ENCODE data around the gene BIN1.

The BIN1 gene

GRCh38 chr2:127092306-127092705 is 14.6 kb downstream of the BIN1 start:
- peak overlapping the region; percentile 36 for H3K27ac Mint-ChIP-seq
- no peak for ATAC-seq
- peaks cover 23% of the 10 kb centered on the region for H3K4me1 Mint-ChIP-seq
- H3K27me3 Mint-ChIP-seq, result no peaks in the 10 kb centered on the region
- H3K4me3 Mint-ChIP-seq, result no peak overlapping the region
- H3K36me3 Mint-ChIP-seq, result no peaks in the 10 kb centered on the region
- no peaks in the 10 kb centered on the region for H3K9me3 Mint-ChIP-seq

- Mint-ChIP-seq H3K27me3 (no peaks in the 10 kb centered on the region), H3K4me1 (peaks cover 27% of the 10 kb centered on the region), H3K9me3 (no peaks in the 10 kb centered on the region), H3K4me3 (no peak overlapping the region), H3K36me3 (no peaks in the 10 kb centered on the region), H3K27ac (no peak overlapping the region)
- ATAC-seq, result no peak
These were observed 15.1 kb downstream of the BIN1 start for GRCh38 chr2:127091886-127092285.

DNA sequence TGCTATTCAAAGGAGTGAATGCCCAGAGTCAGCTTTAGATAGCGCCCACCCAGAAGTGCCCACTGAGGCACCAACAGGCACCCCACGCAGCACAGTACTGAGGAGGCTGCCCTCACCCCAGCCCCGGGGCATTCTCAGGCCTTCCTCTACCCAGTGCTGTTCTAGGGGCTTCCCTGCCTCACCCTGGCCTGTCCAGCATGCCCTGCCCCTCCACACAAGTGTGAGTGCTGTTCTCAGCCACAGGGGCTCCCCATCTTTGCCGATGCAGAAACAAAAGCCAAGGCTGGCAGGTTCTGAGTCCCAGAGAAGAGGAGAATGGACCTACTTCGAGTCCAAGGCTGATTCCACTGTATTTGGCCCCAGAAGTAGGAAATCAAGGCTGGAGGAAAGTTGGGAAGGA is 15.8 kb downstream of the BIN1 start:
- Mint-ChIP-seq H3K4me1 (peaks cover 34% of the 10 kb centered on the region), H3K36me3 (no peaks in the 10 kb centered on the region), H3K9me3 (no peaks in the 10 kb centered on the region), H3K27ac (no peak overlapping the region), H3K27me3 (no peaks in the 10 kb centered on the region), H3K4me3 (no peak overlapping the region)
- ATAC-seq, result no peak

- ATAC-seq, result no peak
- no peaks in the 10 kb centered on the region for H3K36me3 Mint-ChIP-seq
- H3K27ac Mint-ChIP-seq, result no peak overlapping the region
- peaks cover 41% of the 10 kb centered on the region for H3K4me1 Mint-ChIP-seq
- H3K4me3 Mint-ChIP-seq, result no peak overlapping the region
- H3K27me3 Mint-ChIP-seq, result no peaks in the 10 kb centered on the region
- H3K9me3 Mint-ChIP-seq, result no peaks in the 10 kb centered on the region
These were observed 16.5 kb downstream of the BIN1 start for GRCh38 chr2:127090281-127091120.

DNA sequence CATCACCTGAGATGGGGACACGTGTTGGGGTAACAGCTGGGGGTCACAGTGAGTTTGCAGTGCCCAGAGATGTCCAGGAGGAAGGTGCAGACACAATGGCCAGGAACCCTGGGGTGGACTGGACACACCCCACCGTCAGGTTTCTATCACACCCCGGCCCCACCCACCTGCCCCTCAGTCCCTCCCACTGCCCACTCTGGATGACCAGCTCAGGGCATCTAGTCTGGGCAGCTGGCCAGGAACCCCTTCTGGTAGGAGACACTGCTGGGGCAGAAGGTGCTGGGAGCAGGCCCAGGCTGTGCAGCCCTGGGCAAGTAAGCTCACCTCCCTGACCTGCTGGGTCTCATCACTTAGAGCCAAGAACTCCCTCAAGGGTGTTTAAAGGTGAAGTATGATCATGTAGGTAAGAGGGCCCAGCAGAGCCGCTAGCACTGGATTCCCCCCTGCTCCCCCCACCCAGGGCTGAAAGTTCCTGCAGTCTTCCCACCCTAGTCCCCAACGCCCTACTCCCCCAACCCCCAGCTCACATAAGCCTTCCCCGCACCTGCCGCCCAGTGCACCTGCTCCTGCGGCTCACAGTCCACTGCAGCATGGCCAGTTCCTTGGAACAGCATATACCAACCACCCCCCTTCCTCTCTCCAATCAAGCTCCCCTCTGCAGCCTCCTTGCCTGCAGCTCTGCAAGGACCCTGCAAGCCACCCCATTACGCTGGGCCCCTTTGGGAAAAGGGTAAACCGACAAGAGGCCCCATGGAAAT is 17.3 kb downstream of the BIN1 start:
- no peak overlapping the region for H3K27ac Mint-ChIP-seq
- H3K27me3 Mint-ChIP-seq, result no peaks in the 10 kb centered on the region
- H3K4me1 Mint-ChIP-seq, result peaks cover 49% of the 10 kb centered on the region
- no peaks in the 10 kb centered on the region for H3K36me3 Mint-ChIP-seq
- H3K9me3 Mint-ChIP-seq, result no peaks in the 10 kb centered on the region
- ATAC-seq, result no peak
- H3K4me3 Mint-ChIP-seq, result no peak overlapping the region

DNA sequence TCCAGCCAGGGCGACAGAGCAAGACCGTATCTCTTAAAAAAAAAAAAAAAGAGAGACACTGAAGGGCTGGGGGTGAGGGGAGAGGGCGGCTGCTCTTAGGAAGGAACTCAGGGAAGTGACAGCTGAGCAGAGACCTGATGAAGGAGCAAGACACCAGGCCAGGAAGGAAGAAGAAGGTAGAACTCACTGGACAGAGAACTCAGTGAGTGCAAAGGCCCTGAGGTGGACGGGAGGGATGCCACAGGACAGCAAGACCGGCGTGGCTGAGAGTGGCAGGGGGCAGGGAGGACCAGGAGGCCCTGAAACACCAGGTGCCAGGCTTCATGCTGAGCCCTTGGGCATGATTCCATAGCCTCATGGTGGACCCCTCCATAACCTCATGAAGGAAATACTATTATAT is 18.2 kb downstream of the BIN1 start:
- no peak for ATAC-seq
- Mint-ChIP-seq H3K27me3 (no peaks in the 10 kb centered on the region), H3K4me1 (peaks cover 55% of the 10 kb centered on the region), H3K9me3 (no peaks in the 10 kb centered on the region), H3K27ac (peak overlapping the region; percentile 89), H3K36me3 (no peaks in the 10 kb centered on the region), H3K4me3 (no peak overlapping the region)

- Mint-ChIP-seq H3K27ac (peak overlapping the region; percentile 89), H3K36me3 (no peaks in the 10 kb centered on the region), H3K27me3 (no peaks in the 10 kb centered on the region), H3K9me3 (no peaks in the 10 kb centered on the region), H3K4me3 (peak overlapping the region; percentile 57), H3K4me1 (peaks cover 55% of the 10 kb centered on the region)
- no peak for ATAC-seq
These were observed 19.0 kb downstream of the BIN1 start for GRCh38 chr2:127087791-127088495.

DNA sequence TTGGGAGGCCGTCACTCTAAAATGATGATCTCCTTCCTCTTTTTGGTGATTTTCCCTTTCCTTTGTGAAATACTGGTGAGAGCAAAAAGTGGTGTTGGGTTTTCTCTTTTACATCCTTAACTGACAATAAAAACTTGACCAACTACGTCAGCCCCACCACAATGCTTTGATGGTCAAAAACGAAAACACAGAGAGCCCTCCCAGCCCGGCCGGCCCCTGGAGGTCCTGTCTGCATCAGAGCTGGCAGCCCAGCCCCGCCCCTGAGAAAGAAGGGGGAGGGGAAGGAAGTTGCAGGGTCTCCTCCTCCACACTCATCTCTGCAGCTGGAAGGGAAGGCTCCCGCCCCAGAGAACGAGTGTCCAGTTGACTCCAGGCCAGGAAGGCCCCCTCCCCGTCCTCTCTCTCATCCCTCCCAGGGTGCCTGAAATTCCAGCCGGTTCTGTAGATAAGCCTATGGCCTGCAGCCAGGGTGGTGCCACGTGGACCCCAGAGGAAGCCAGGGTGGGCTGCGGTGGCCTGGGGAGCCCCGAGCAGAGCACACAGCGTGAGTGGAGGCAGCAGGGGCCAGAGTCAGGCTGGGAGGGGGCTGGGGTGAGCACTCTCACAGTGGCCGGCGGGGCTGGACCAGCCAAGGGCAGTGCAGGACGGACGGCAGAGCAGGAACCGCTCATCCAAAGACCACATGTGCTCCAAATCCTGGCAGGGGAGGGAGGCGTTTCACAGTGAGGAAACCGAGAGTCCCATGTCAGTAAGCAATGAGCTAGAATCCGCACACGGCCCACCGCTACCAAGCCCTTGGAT is 19.8 kb downstream of the BIN1 start:
- Mint-ChIP-seq H3K4me3 (peak overlapping the region; percentile 57), H3K36me3 (no peaks in the 10 kb centered on the region), H3K27me3 (no peaks in the 10 kb centered on the region), H3K27ac (peak overlapping the region; percentile 89), H3K4me1 (peaks cover 62% of the 10 kb centered on the region), H3K9me3 (no peaks in the 10 kb centered on the region)
- peak; percentile 46 for ATAC-seq

DNA sequence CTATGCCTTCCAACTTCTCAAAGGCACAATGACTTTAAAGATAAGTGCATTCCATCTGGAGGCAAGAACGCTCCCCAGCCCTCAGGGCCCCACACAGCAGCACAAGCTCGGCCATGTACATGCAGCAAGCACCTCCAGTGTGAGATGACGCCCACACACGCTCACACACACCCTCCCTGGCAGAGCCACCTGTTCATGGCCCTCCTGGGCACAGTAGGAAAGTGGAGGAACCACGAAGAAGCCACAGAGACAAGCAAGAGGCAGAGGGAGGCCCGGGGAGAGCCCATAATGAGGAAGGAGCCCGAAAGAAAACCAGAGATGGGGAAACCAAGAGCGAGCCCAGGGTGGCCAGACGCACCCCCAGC is 21.7 kb downstream of the BIN1 start:
- H3K36me3 Mint-ChIP-seq, result no peaks in the 10 kb centered on the region

GRCh38 chr2:127084611-127085316 is 22.2 kb downstream of the BIN1 start:
- no peaks in the 10 kb centered on the region for H3K27me3 Mint-ChIP-seq
- ATAC-seq, result no peak
- peak overlapping the region; percentile 89 for H3K27ac Mint-ChIP-seq
- H3K4me3 Mint-ChIP-seq, result no peak overlapping the region
- H3K9me3 Mint-ChIP-seq, result no peaks in the 10 kb centered on the region
- H3K4me1 Mint-ChIP-seq, result peaks cover 85% of the 10 kb centered on the region
- H3K36me3 Mint-ChIP-seq, result no peaks in the 10 kb centered on the region

More for the DNA sequence above, 21.7 kb downstream of the BIN1 start:
- no peaks in the 10 kb centered on the region for H3K9me3 Mint-ChIP-seq
- H3K27ac Mint-ChIP-seq, result peak overlapping the region; percentile 89
- peak; percentile 38 for ATAC-seq
- no peaks in the 10 kb centered on the region for H3K27me3 Mint-ChIP-seq
- H3K4me1 Mint-ChIP-seq, result peaks cover 80% of the 10 kb centered on the region
- H3K4me3 Mint-ChIP-seq, result peak overlapping the region; percentile 6

GRCh38 chr2:127083819-127084503 is 23.0 kb downstream of the BIN1 start:
- peaks cover 93% of the 10 kb centered on the region for H3K4me1 Mint-ChIP-seq
- no peaks in the 10 kb centered on the region for H3K9me3 Mint-ChIP-seq
- peak overlapping the region; percentile 89 for H3K27ac Mint-ChIP-seq
- H3K36me3 Mint-ChIP-seq, result no peaks in the 10 kb centered on the region
- ATAC-seq, result no peak
- no peak overlapping the region for H3K4me3 Mint-ChIP-seq
- no peaks in the 10 kb centered on the region for H3K27me3 Mint-ChIP-seq

GRCh38 chr2:127082974-127083373 is 24.0 kb downstream of the BIN1 start:
- Mint-ChIP-seq H3K4me3 (peak overlapping the region; percentile 55), H3K27ac (peak overlapping the region; percentile 89), H3K9me3 (no peaks in the 10 kb centered on the region), H3K4me1 (peaks cover 97% of the 10 kb centered on the region), H3K36me3 (no peaks in the 10 kb centered on the region), H3K27me3 (no peaks in the 10 kb centered on the region)
- ATAC-seq, result no peak

DNA sequence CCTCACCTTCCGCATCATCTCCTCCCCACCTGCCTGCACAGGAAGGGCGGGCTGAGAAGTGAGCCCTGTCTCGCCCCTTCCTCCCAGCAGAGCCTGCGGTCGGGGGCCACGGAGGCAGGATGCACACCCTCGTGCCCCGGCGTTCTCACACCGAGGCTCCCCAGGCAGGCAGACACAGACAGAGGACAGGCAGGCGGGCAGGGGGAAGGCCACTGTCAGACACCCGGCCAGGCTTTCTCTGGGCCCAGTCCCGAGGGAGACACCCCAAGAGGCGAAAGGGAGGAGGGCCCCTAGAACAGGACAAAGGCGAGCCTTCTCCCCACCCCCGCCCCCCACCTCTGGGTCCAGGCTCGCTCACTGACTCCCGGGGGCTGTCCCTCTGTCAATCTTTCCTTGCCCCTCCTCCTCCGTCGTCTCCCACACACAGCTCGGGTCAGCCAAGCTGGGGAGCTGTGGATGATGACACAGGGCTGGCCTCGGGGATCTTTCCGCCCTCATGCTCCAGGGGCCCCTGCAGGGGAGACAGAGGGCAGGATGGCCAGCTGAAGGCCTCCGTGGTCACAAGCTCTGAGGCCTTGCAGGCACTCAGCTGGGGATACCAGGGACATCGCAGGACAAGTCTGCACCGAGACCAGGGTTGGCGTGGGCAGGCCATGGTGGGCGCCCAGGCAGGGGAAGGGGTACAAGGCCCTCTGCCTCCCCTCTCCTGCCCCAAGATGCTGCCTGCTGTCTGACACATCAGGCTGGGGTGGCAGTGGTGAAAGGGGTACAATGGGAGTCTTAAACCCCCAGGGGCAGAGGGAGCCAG is 24.9 kb downstream of the BIN1 start:
- Mint-ChIP-seq H3K36me3 (no peaks in the 10 kb centered on the region), H3K27me3 (no peaks in the 10 kb centered on the region), H3K9me3 (no peaks in the 10 kb centered on the region), H3K27ac (peak overlapping the region; percentile 89), H3K4me3 (peak overlapping the region; percentile 87), H3K4me1 (peaks cover 96% of the 10 kb centered on the region)
- ATAC-seq, result peak; percentile 79

Measured in stimulated activated memory B cell treated with anti-CD40 and anti-IgM and Interleukin-4, amounts not matched to agents 10 μg/mL and 1 μg/mL and 100 μg/mL, for 72 hours (primary cell).